ENCODE results near the gene PBXIP1.

- TF ChIP-seq CTCF (IDR thresholded peaks at IDR 0.05): no peak
- TF ChIP-seq POLR2A (IDR thresholded peaks at IDR 0.05): no peak
- no peak for TF ChIP-seq EP300 (IDR thresholded peaks at IDR 0.05)
Measured at GRCh38 chr1:154931940-154932487, 23.9 kb downstream of the PBXIP1 start.
